ENCODE measurements around the gene OSMR.

The OSMR gene

DNA sequence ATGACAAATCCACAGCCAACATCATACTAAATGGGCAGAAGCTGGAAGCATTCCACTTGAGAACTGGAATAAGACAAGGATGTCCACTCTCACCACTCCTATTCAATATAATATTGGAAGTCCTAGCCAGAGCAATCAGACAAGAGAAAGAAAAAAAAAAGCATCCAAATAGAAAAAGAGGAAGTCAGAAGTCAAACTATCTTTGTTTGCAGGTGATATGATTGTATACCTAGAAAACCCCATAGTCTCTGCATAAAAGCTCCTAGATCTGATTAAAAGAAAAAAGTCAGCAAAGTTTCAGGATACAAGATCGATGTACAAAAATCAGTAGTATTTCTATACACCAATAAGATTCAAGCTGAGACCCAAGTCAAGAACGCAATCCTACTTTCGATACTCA, 66.1 kb downstream of the OSMR start:
- Histone ChIP-seq H3K9ac (ENCODE audit: low read length) (no peak overlapping the region), H3F3A (ENCODE audit: insufficient read depth) (no peaks in the 10 kb centered on the region), H3K27me3 (ENCODE audit: low read length) (no peaks in the 10 kb centered on the region), H3K9me3 (ENCODE audit: insufficient read depth, low read length) (no peaks in the 10 kb centered on the region), H3K4me2 (ENCODE audit: low read depth, low read length, poor library complexity, severe bottlenecking) (no peak overlapping the region), H3K79me2 (ENCODE audit: insufficient read depth, low read length) (no peaks in the 10 kb centered on the region), H3K4me3 (ENCODE audit: insufficient read depth, low read length, poor library complexity, severe bottlenecking) (no peak overlapping the region), H3K36me3 (ENCODE audit: low read length) (no peaks in the 10 kb centered on the region), H3K9me2 (replicated peaks; ENCODE audit: insufficient read depth, low read length) (no peaks in the 10 kb centered on the region), H3K27ac (ENCODE audit: low read depth, low read length) (no peak overlapping the region), H2AFZ (ENCODE audit: low read depth, low read length, severe bottlenecking) (no peak overlapping the region), H4K20me1 (ENCODE audit: low read depth, low read length) (no peaks in the 10 kb centered on the region)
- TF ChIP-seq EZH2phosphoT487 (conservative IDR thresholded peaks at IDR 0.05; ENCODE audit: low read length): no peak
- TF ChIP-seq, protein P1, sequence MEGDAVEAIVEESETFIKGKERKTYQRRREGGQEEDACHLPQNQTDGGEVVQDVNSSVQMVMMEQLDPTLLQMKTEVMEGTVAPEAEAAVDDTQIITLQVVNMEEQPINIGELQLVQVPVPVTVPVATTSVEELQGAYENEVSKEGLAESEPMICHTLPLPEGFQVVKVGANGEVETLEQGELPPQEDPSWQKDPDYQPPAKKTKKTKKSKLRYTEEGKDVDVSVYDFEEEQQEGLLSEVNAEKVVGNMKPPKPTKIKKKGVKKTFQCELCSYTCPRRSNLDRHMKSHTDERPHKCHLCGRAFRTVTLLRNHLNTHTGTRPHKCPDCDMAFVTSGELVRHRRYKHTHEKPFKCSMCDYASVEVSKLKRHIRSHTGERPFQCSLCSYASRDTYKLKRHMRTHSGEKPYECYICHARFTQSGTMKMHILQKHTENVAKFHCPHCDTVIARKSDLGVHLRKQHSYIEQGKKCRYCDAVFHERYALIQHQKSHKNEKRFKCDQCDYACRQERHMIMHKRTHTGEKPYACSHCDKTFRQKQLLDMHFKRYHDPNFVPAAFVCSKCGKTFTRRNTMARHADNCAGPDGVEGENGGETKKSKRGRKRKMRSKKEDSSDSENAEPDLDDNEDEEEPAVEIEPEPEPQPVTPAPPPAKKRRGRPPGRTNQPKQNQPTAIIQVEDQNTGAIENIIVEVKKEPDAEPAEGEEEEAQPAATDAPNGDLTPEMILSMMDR (IDR thresholded peaks at IDR 0.05; ENCODE audit: insufficient read depth, low read length, poor library complexity, severe bottlenecking): no peak

DNA sequence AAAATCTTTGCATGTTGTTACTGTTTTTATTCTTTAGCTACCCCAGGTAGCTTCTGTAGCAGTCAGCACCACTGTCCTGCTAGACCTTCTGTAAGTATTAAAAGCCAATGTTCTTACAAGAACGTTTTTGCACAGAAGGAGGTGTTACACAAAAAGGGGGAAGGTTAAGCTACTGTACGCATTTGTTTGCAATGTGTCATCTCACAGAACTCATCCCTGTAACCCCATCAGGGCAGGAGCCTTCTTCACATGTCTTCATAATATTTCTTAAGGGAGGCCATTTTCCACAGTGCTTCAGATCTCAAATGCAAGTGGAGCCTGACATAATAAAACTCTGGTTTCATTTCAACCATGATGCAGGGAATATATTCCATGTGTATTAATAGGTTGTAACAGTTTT, 67.9 kb downstream of the OSMR start:
- Histone ChIP-seq H3K4me3 (ENCODE audit: insufficient read depth, low read length, poor library complexity, severe bottlenecking) (no peak overlapping the region), H3K27me3 (ENCODE audit: low read length) (no peaks in the 10 kb centered on the region), H3F3A (ENCODE audit: insufficient read depth) (no peaks in the 10 kb centered on the region), H3K27ac (ENCODE audit: low read depth, low read length) (no peak overlapping the region), H3K36me3 (ENCODE audit: low read length) (no peaks in the 10 kb centered on the region), H3K79me2 (ENCODE audit: insufficient read depth, low read length) (no peaks in the 10 kb centered on the region), H2AFZ (ENCODE audit: low read depth, low read length, severe bottlenecking) (no peak overlapping the region), H3K9ac (ENCODE audit: low read length) (no peak overlapping the region), H3K9me3 (ENCODE audit: insufficient read depth, low read length) (no peaks in the 10 kb centered on the region), H3K4me2 (ENCODE audit: low read depth, low read length, poor library complexity, severe bottlenecking) (no peak overlapping the region), H3K9me2 (replicated peaks; ENCODE audit: insufficient read depth, low read length) (no peaks in the 10 kb centered on the region), H4K20me1 (ENCODE audit: low read depth, low read length) (no peaks in the 10 kb centered on the region)
- TF ChIP-seq, protein P1 (IDR thresholded peaks at IDR 0.05; ENCODE audit: insufficient read depth, low read length, poor library complexity, severe bottlenecking): no peak
- TF ChIP-seq EZH2phosphoT487 (conservative IDR thresholded peaks at IDR 0.05; ENCODE audit: low read length): no peak

DNA sequence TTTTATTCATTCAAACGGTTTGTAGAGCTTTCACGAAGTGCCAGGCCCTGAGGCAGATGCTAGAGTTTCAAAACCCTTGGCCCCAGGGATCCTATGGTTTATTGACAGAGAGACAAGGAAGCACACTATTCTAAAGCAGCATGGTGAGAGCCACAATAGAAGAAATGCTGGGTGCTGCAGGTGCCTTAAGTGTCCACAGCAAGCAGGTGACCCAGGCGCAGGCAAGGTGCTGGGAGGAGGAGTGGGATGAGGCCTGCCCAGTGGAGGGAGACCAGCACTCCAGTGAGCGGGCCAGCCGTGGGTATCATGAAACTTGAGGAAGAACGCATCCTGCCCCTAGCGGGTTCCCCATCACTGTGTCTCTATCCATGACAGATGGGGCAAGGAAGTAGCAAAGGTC, 71.0 kb downstream of the OSMR start:
- no peak overlapping the region for H3K4me2 ChIP-seq (ENCODE audit: low read depth, low read length, poor library complexity, severe bottlenecking)
- H3K27me3 ChIP-seq (ENCODE audit: low read length): no peaks in the 10 kb centered on the region
- no peaks in the 10 kb centered on the region for H3K9me3 ChIP-seq (ENCODE audit: insufficient read depth, low read length)
- no peaks in the 10 kb centered on the region for H3K36me3 ChIP-seq (ENCODE audit: low read length)
- H3K27ac ChIP-seq (ENCODE audit: low read depth, low read length): no peak overlapping the region
- H3K79me2 ChIP-seq (ENCODE audit: insufficient read depth, low read length): no peaks in the 10 kb centered on the region
- no peaks in the 10 kb centered on the region for H3K9me2 ChIP-seq (replicated peaks; ENCODE audit: insufficient read depth, low read length)
- H2AFZ ChIP-seq (ENCODE audit: low read depth, low read length, severe bottlenecking): no peak overlapping the region
- no peak overlapping the region for H3K9ac ChIP-seq (ENCODE audit: low read length)
- no peak overlapping the region for H3K4me3 ChIP-seq (ENCODE audit: insufficient read depth, low read length, poor library complexity, severe bottlenecking)
- no peak for TF ChIP-seq EZH2phosphoT487 (conservative IDR thresholded peaks at IDR 0.05; ENCODE audit: low read length)
- TF ChIP-seq, protein P1 (IDR thresholded peaks at IDR 0.05; ENCODE audit: insufficient read depth, low read length, poor library complexity, severe bottlenecking): no peak
- H3F3A ChIP-seq (ENCODE audit: insufficient read depth): no peaks in the 10 kb centered on the region
- H4K20me1 ChIP-seq (ENCODE audit: low read depth, low read length): no peaks in the 10 kb centered on the region
